ENCODE measurements around the gene BCHE. TPM values are rescaled to one million over a fixed set of nuclear protein-coding genes. Genes with fewer than 3 reads are reported as not detected.

Gene BCHE
- total RNA-seq, 1 donor from 2014 or later: 7.1 TPM

GRCh38 chr3:165803471-165803870 lies 33.8 kb downstream of the BCHE start:
- no peak overlapping the region for H3K27ac Mint-ChIP-seq
- no peaks in the 10 kb centered on the region for H3K36me3 Mint-ChIP-seq
- no peak for DNase-seq (ENCODE audit: extremely low spot score, unreplicated experiment)
- TF ChIP-seq, protein P1, sequence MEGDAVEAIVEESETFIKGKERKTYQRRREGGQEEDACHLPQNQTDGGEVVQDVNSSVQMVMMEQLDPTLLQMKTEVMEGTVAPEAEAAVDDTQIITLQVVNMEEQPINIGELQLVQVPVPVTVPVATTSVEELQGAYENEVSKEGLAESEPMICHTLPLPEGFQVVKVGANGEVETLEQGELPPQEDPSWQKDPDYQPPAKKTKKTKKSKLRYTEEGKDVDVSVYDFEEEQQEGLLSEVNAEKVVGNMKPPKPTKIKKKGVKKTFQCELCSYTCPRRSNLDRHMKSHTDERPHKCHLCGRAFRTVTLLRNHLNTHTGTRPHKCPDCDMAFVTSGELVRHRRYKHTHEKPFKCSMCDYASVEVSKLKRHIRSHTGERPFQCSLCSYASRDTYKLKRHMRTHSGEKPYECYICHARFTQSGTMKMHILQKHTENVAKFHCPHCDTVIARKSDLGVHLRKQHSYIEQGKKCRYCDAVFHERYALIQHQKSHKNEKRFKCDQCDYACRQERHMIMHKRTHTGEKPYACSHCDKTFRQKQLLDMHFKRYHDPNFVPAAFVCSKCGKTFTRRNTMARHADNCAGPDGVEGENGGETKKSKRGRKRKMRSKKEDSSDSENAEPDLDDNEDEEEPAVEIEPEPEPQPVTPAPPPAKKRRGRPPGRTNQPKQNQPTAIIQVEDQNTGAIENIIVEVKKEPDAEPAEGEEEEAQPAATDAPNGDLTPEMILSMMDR (conservative IDR thresholded peaks at IDR 0.05): no peak
- no peaks in the 10 kb centered on the region for H3K27me3 Mint-ChIP-seq
- no peaks in the 10 kb centered on the region for H3K9me3 Mint-ChIP-seq
- H3K4me3 Mint-ChIP-seq: no peak overlapping the region
- H3K4me1 Mint-ChIP-seq (ENCODE audit: unreplicated experiment): no peaks in the 10 kb centered on the region

GRCh38 chr3:165800970-165801369 lies 36.3 kb downstream of the BCHE start:
- Mint-ChIP-seq H3K36me3 (no peaks in the 10 kb centered on the region), H3K4me1 (ENCODE audit: unreplicated experiment) (no peaks in the 10 kb centered on the region), H3K9me3 (no peaks in the 10 kb centered on the region), H3K27me3 (no peaks in the 10 kb centered on the region), H3K4me3 (no peak overlapping the region), H3K27ac (no peak overlapping the region)
- TF ChIP-seq, protein P1 (conservative IDR thresholded peaks at IDR 0.05): no peak
- DNase-seq (ENCODE audit: extremely low spot score, unreplicated experiment): no peak

DNA sequence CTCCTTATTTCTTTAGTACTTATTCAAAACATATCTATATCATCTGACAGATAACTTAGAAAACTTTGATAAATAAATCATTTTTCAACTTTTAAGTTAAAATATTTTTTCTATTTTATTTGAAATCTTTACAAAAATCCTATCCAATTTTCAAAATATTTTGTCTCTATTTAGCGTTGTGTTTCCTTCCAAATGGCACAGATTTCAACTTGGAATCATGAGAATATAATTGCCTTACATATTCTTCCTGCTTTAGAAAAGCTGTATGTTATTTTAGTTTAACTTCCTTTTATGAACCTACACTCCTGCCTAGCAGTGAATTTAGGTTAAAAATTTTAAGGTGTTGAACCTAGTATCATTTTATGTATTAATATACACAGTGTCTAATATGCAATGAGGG lies 38.2 kb downstream of the BCHE start:
- TF ChIP-seq, protein P1 (conservative IDR thresholded peaks at IDR 0.05): no peak
- H3K27me3 Mint-ChIP-seq: no peaks in the 10 kb centered on the region
- no peaks in the 10 kb centered on the region for H3K4me1 Mint-ChIP-seq (ENCODE audit: unreplicated experiment)
- no peak overlapping the region for H3K27ac Mint-ChIP-seq
- DNase-seq (ENCODE audit: extremely low spot score, unreplicated experiment): no peak
- no peak overlapping the region for H3K4me3 Mint-ChIP-seq
- no peaks in the 10 kb centered on the region for H3K36me3 Mint-ChIP-seq
- H3K9me3 Mint-ChIP-seq: no peaks in the 10 kb centered on the region

- Mint-ChIP-seq H3K4me3 (no peak overlapping the region), H3K9me3 (no peaks in the 10 kb centered on the region), H3K4me1 (ENCODE audit: unreplicated experiment) (no peaks in the 10 kb centered on the region), H3K27ac (no peak overlapping the region), H3K27me3 (no peaks in the 10 kb centered on the region), H3K36me3 (no peaks in the 10 kb centered on the region)
- TF ChIP-seq, protein P1 (conservative IDR thresholded peaks at IDR 0.05): no peak
- DNase-seq (ENCODE audit: extremely low spot score, unreplicated experiment): no peak
Measured at GRCh38 chr3:165797551-165797950, 39.7 kb downstream of the BCHE start.

- no peak overlapping the region for H3K4me3 Mint-ChIP-seq
- H3K27me3 Mint-ChIP-seq: no peaks in the 10 kb centered on the region
- DNase-seq (ENCODE audit: extremely low spot score, unreplicated experiment): no peak
- H3K4me1 Mint-ChIP-seq (ENCODE audit: unreplicated experiment): no peaks in the 10 kb centered on the region
- H3K27ac Mint-ChIP-seq: no peak overlapping the region
- TF ChIP-seq, protein P1 (conservative IDR thresholded peaks at IDR 0.05): no peak
- H3K36me3 Mint-ChIP-seq: no peaks in the 10 kb centered on the region
- H3K9me3 Mint-ChIP-seq: no peaks in the 10 kb centered on the region
Measured at GRCh38 chr3:165796701-165797100, 40.5 kb downstream of the BCHE start.

GRCh38 chr3:165788531-165788930 lies 48.7 kb downstream of the BCHE start:
- Mint-ChIP-seq H3K9me3 (no peaks in the 10 kb centered on the region), H3K36me3 (no peaks in the 10 kb centered on the region), H3K4me1 (ENCODE audit: unreplicated experiment) (no peaks in the 10 kb centered on the region), H3K27me3 (no peaks in the 10 kb centered on the region), H3K27ac (no peak overlapping the region), H3K4me3 (no peak overlapping the region)
- TF ChIP-seq, protein P1 (conservative IDR thresholded peaks at IDR 0.05): no peak
- DNase-seq (ENCODE audit: extremely low spot score, unreplicated experiment): no peak

All from type B pancreatic cell (in vitro differentiated cells).